IMR-90 (cell line): ENCODE results near the gene PLEKHB1.

ENCODE experiments used
- CEBPB ChIP-seq: IDR thresholded peaks from 2 replicates; pipeline ENCODE4 v1.6.1; 2012; ENCODE audit warnings: low read depth, low read length, improper control_type of control experiment
- ELK1 ChIP-seq: fragments of 150-350 bp; IDR thresholded peaks from 2 replicates; pipeline ENCODE4 v1.6.1; 2016; ENCODE audit warnings: low read depth, mild to moderate bottlenecking, low read length, moderate library complexity, borderline replicate concordance
- MAFK ChIP-seq: IDR thresholded peaks from 2 replicates; pipeline ENCODE4 v1.6.1; 2012; ENCODE audit warnings: low read depth, low read length, improper control_type of control experiment
- MAZ ChIP-seq: IDR thresholded peaks from 2 replicates; pipeline ENCODE4 v1.6.1; 2012; ENCODE audit warnings: low read depth, mild to moderate bottlenecking, low read length, improper control_type of control experiment, moderate library complexity, borderline replicate concordance
- POLR2A ChIP-seq: IDR thresholded peaks from 2 replicates; pipeline ENCODE4 v1.6.1; 2012; ENCODE audit warnings: mild to moderate bottlenecking, low read depth, low read length
- RFX5 ChIP-seq: IDR thresholded peaks from 2 replicates; pipeline ENCODE4 v1.8.0; 2012; ENCODE audit warnings: low read depth, mild to moderate bottlenecking, low read length, moderate library complexity
- SMC3 ChIP-seq: fragments of 150-350 bp; IDR thresholded peaks from 2 replicates; pipeline ENCODE4 v1.6.1; 2016; ENCODE audit warnings: low read depth, mild to moderate bottlenecking, antibody characterized with exemption, low read length, moderate library complexity
- TF ChIP-seq, protein P1 (sequence below): conservative IDR thresholded peaks from 2 replicates; pipeline ENCODE4 v1.5.1; 2012; ENCODE audit warnings: mild to moderate bottlenecking, low read depth, low read length, improper control_type of control experiment
- TF ChIP-seq, protein P2 (sequence below): fragments of 150-350 bp; IDR thresholded peaks from 2 replicates; pipeline ENCODE4 v1.6.1; 2017; ENCODE audit warnings: mild to moderate bottlenecking, antibody characterized with exemption, low read length, low read depth

DNA sequence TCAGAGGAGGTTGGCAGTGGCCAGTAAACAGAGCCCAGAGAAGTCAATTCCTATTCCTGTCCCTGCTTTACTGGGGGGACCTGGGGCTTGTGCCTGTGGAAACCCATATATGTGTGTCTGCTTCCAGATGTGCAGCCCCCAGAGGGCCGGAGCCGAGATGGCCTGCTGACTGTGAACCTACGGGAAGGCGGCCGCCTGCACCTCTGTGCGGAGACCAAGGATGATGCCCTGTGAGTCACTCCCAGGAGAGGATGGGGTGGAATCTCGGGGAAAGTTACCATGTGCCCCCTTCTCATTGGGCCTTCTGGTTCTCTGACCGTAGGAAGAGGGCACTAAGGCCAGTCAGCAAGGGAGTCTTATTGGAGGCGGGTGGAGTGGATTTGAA is 5.3 kb downstream of the PLEKHB1 start:
- TF ChIP-seq MAZ (no peak), POLR2A (no peak), SMC3 (no peak), ELK1 (no peak), RFX5 (no peak), MAFK (no peak), CEBPB (no peak)
- TF ChIP-seq, protein P1, sequence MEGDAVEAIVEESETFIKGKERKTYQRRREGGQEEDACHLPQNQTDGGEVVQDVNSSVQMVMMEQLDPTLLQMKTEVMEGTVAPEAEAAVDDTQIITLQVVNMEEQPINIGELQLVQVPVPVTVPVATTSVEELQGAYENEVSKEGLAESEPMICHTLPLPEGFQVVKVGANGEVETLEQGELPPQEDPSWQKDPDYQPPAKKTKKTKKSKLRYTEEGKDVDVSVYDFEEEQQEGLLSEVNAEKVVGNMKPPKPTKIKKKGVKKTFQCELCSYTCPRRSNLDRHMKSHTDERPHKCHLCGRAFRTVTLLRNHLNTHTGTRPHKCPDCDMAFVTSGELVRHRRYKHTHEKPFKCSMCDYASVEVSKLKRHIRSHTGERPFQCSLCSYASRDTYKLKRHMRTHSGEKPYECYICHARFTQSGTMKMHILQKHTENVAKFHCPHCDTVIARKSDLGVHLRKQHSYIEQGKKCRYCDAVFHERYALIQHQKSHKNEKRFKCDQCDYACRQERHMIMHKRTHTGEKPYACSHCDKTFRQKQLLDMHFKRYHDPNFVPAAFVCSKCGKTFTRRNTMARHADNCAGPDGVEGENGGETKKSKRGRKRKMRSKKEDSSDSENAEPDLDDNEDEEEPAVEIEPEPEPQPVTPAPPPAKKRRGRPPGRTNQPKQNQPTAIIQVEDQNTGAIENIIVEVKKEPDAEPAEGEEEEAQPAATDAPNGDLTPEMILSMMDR: no peak
- TF ChIP-seq, protein P2, sequence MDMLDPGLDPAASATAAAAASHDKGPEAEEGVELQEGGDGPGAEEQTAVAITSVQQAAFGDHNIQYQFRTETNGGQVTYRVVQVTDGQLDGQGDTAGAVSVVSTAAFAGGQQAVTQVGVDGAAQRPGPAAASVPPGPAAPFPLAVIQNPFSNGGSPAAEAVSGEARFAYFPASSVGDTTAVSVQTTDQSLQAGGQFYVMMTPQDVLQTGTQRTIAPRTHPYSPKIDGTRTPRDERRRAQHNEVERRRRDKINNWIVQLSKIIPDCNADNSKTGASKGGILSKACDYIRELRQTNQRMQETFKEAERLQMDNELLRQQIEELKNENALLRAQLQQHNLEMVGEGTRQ: no peak
